IPS-20b (cell line): ENCODE results near the gene SDSL.

Experiments used
- H3K27ac ChIP-seq: one replicate; pipeline ENCODE4 v1.5.1; 2013; ENCODE audit warnings: low read length
- H3K27me3 ChIP-seq: 2 replicates; pipeline ENCODE4 v1.6.1; 2013; ENCODE audit warnings: mild to moderate bottlenecking, low read length, inconsistent platforms; ENCODE audit not compliant: insufficient read depth
- H3K36me3 ChIP-seq: 2 replicates; pipeline ENCODE4 v1.6.1; 2013; ENCODE audit warnings: low read depth, mild to moderate bottlenecking, inconsistent platforms, low read length, moderate library complexity; ENCODE audit not compliant: insufficient read depth
- H3K4me1 ChIP-seq: 2 replicates; pipeline ENCODE4 v1.6.1; 2013; ENCODE audit warnings: mild to moderate bottlenecking, control low read depth, inconsistent platforms, low read length, moderate library complexity; ENCODE audit not compliant: insufficient read depth
- H3K4me3 ChIP-seq: 2 replicates; pipeline ENCODE4 v1.5.1; 2013; ENCODE audit warnings: mild to moderate bottlenecking, low read length, inconsistent platforms
- H3K9ac ChIP-seq: 2 replicates; pipeline ENCODE4 v1.6.1; 2013; ENCODE audit warnings: low read depth, mild to moderate bottlenecking, inconsistent platforms, low read length, moderate library complexity
- H3K9me3 ChIP-seq: 2 replicates; pipeline ENCODE4 v1.6.1; 2013; ENCODE audit warnings: mild to moderate bottlenecking, low read depth, low read length, inconsistent platforms; ENCODE audit not compliant: insufficient read depth

SDSL gene

DNA sequence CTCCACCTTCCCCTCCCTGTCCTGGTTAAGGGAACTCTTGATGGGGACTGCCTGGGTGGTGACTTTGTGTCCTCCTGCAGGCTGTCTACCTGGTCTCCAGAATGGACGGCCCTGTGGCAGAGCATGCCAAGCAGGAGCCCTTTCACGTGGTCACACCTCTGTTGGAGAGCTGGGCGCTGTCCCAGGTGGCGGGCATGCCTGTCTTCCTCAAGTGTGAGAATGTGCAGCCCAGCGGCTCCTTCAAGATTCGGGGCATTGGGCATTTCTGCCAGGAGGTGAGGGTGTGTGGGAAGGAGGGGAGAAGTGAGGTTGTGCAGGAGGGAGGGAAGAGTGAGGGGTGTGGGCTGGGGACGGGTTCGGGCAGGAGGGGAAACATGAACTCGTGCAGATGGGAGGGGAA is 5.7 kb downstream of the SDSL start:
- Histone ChIP-seq H3K4me3 (no peak overlapping the region), H3K9ac (no peak overlapping the region), H3K9me3 (no peaks in the 10 kb centered on the region)

DNA sequence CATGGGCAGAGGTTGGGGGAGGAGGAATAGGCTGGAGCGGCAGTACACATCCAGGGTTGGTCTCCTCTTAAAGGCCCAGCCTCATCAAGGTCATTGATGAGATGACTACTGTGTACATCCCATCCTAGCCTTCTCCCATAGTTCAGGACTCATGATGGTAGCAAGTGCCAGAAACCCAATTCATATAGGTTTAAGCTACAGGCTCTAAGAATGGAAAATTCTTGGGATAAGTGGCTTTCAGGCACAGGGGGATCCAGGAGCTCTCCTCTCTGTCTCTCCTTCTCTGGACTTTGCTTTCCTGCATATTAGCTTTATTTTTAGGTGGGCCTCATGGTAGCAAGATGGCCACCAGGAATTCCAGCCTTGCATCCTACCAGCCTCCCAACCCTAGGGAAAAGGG is 6.3 kb downstream of the SDSL start:
- Histone ChIP-seq H3K4me3 (no peak overlapping the region), H3K9me3 (no peaks in the 10 kb centered on the region), H3K36me3 (no peaks in the 10 kb centered on the region), H3K27me3 (no peaks in the 10 kb centered on the region), H3K9ac (no peak overlapping the region), H3K27ac (no peak overlapping the region), H3K4me1 (0 out of 2 replicates have a peak, but pooled peaks cover 3% of the 10 kb centered on the region)

More for the DNA sequence above, 5.7 kb downstream of the SDSL start:
- Histone ChIP-seq H3K27ac (no peak overlapping the region), H3K36me3 (no peaks in the 10 kb centered on the region), H3K27me3 (no peaks in the 10 kb centered on the region), H3K4me1 (0 out of 2 replicates have a peak, but pooled peaks cover 3% of the 10 kb centered on the region)

- no peak overlapping the region for H3K27ac ChIP-seq
- H3K27me3 ChIP-seq: no peaks in the 10 kb centered on the region; the same call in 1 of the 2 replicates
- H3K36me3 ChIP-seq: no peaks in the 10 kb centered on the region
- H3K9ac ChIP-seq: no peak overlapping the region
- no peak overlapping the region for H3K4me3 ChIP-seq
- no peaks in the 10 kb centered on the region for H3K4me1 ChIP-seq
- no peaks in the 10 kb centered on the region for H3K9me3 ChIP-seq
Observed at GRCh38 chr12:113432986-113433385, 10.8 kb downstream of the SDSL start.

- Histone ChIP-seq H3K4me1 (no peaks in the 10 kb centered on the region), H3K27ac (no peak overlapping the region), H3K27me3 (no peaks in the 10 kb centered on the region; the same call in none of the 2 replicates), H3K4me3 (no peak overlapping the region), H3K9ac (no peak overlapping the region), H3K9me3 (no peaks in the 10 kb centered on the region), H3K36me3 (no peaks in the 10 kb centered on the region)
Observed at GRCh38 chr12:113435367-113435766, 13.2 kb downstream of the SDSL start.

- H3K27me3 ChIP-seq: no peaks in the 10 kb centered on the region; the same call in none of the 2 replicates
- H3K9ac ChIP-seq: no peak overlapping the region
- H3K27ac ChIP-seq: no peak overlapping the region
- no peaks in the 10 kb centered on the region for H3K36me3 ChIP-seq
- no peak overlapping the region for H3K4me3 ChIP-seq
- H3K4me1 ChIP-seq: no peaks in the 10 kb centered on the region
- no peaks in the 10 kb centered on the region for H3K9me3 ChIP-seq
Observed at GRCh38 chr12:113436586-113436985, 14.4 kb downstream of the SDSL start.

- Histone ChIP-seq H3K4me1 (no peaks in the 10 kb centered on the region), H3K9ac (no peak overlapping the region), H3K36me3 (no peaks in the 10 kb centered on the region)
Observed at GRCh38 chr12:113436993-113437728, 15.0 kb downstream of the SDSL start.

DNA sequence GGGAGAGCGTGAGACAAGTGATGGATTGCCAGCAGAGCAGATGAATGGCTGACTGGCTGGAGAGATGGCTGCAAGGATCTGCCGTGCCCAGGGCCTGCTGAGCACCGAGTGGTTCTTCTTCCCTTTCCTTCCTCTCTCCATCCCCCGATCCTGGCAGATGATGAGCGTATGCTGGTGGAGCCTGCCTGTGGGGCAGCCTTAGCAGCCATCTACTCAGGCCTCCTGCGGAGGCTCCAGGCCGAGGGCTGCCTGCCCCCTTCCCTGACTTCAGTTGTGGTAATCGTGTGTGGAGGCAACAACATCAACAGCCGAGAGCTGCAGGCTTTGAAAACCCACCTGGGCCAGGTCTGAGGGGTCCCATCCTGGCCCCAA is 15.5 kb downstream of the SDSL start:
- Histone ChIP-seq H3K36me3 (no peaks in the 10 kb centered on the region), H3K9ac (no peak overlapping the region), H3K4me3 (no peak overlapping the region), H3K27me3 (no peaks in the 10 kb centered on the region; the same call in none of the 2 replicates), H3K9me3 (no peaks in the 10 kb centered on the region), H3K27ac (no peak overlapping the region), H3K4me1 (no peaks in the 10 kb centered on the region)

More at GRCh38 chr12:113436993-113437728, 15.0 kb downstream of the SDSL start:
- Histone ChIP-seq H3K9me3 (no peaks in the 10 kb centered on the region), H3K4me3 (no peak overlapping the region), H3K27ac (no peak overlapping the region), H3K27me3 (no peaks in the 10 kb centered on the region; the same call in none of the 2 replicates)

- Histone ChIP-seq H3K27me3 (no peaks in the 10 kb centered on the region; the same call in none of the 2 replicates), H3K4me1 (no peaks in the 10 kb centered on the region), H3K9me3 (no peaks in the 10 kb centered on the region), H3K9ac (no peak overlapping the region), H3K27ac (no peak overlapping the region), H3K36me3 (no peaks in the 10 kb centered on the region), H3K4me3 (no peak overlapping the region)
Observed at GRCh38 chr12:113438523-113439300, 16.5 kb downstream of the SDSL start.

DNA sequence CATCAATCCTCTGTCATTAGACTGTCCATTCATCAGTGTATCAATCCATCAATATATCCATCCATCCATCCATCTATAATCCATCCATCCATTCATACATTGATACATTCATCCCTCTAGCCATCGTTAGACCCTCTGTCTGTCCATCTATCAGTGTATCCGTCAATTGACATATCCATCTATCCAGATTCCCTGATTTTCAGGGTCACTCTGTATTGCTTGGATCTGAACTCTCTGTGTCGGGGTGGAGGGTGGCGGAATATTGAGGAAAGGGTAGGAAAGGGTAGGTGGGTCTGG is 17.1 kb downstream of the SDSL start:
- H3K4me3 ChIP-seq: no peak overlapping the region
- H3K36me3 ChIP-seq: no peaks in the 10 kb centered on the region
- no peak overlapping the region for H3K9ac ChIP-seq
- H3K27me3 ChIP-seq: no peaks in the 10 kb centered on the region; the same call in none of the 2 replicates
- H3K9me3 ChIP-seq: no peaks in the 10 kb centered on the region
- no peak overlapping the region for H3K27ac ChIP-seq
- H3K4me1 ChIP-seq: no peaks in the 10 kb centered on the region

DNA sequence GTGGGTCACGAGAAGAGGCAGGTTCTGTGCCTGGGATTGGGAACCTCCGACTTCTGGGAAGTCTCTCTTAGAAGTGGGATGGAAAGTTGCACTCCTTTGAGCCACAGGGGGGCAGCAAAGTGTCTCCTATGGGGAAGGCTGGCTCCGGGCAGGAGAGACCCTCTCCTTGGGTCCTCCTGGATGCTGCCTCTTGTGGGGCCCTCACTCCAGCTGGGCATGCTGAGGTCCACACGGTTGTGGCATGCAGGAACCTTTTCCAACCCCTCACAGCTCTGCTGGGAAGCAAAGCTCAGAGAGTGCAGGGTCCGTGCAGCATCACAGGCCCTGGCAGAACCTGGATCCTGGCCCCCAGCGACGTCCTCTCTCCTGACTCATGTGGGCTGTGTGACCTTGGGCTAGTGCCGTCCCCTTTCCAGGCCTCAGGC is 17.4 kb downstream of the SDSL start:
- Histone ChIP-seq H3K9ac (no peak overlapping the region), H3K27ac (no peak overlapping the region), H3K36me3 (no peaks in the 10 kb centered on the region), H3K27me3 (no peaks in the 10 kb centered on the region; the same call in none of the 2 replicates), H3K4me1 (no peaks in the 10 kb centered on the region), H3K4me3 (no peak overlapping the region), H3K9me3 (no peaks in the 10 kb centered on the region)

GRCh38 chr12:113440336-113440735 is 18.2 kb downstream of the SDSL start:
- Histone ChIP-seq H3K36me3 (no peaks in the 10 kb centered on the region), H3K9ac (no peak overlapping the region), H3K27ac (no peak overlapping the region), H3K4me3 (no peak overlapping the region), H3K9me3 (no peaks in the 10 kb centered on the region), H3K4me1 (no peaks in the 10 kb centered on the region), H3K27me3 (no peaks in the 10 kb centered on the region; the same call in none of the 2 replicates)
